ENCODE results near the gene TRIP11.

GRCh38 chr14:91926131-91926890 lies 113.5 kb downstream of the TRIP11 start:
- TF ChIP-seq EP300 (IDR thresholded peaks at IDR 0.05; ENCODE audit: borderline replicate concordance) (no peak), TCF12 (IDR thresholded peaks at IDR 0.05; ENCODE audit: low read depth) (no peak), CREB1 (IDR thresholded peaks at IDR 0.05; ENCODE audit: low read depth) (no peak), ZBTB7A (IDR thresholded peaks at IDR 0.05; ENCODE audit: low read depth) (no peak), USF1 (IDR thresholded peaks at IDR 0.05) (no peak), YY1 (IDR thresholded peaks at IDR 0.05; ENCODE audit: low read depth) (no peak)

All from Ishikawa (cell line).